HepG2 (cell line): ENCODE results near the gene FITM1. TPM values are rescaled to one million over a fixed set of nuclear protein-coding genes. Genes with fewer than 3 reads are reported as not detected.

Experiments
- DPF2 ChIP-seq: sonication (generic); formaldehyde crosslinking; IDR thresholded peaks from 2 replicates; pipeline ENCODE4 v1.4.0; 2020; ENCODE audit warnings: mild to moderate bottlenecking, low read depth, missing genetic modification reagents, borderline replicate concordance
- NR1H2 ChIP-seq: sonication (generic); formaldehyde crosslinking; IDR thresholded peaks from 2 replicates; pipeline ENCODE4 v1.8.1; 2022; ENCODE audit warnings: low read depth, missing genetic modification reagents, borderline replicate concordance
- SALL2 ChIP-seq: sonication (generic); formaldehyde crosslinking; IDR thresholded peaks from 2 replicates; pipeline ENCODE4 v1.8.1; 2023; ENCODE audit warnings: mild to moderate bottlenecking, missing genetic modification reagents, inconsistent platforms
- SIX4 ChIP-seq: sonication (generic); formaldehyde crosslinking; IDR thresholded peaks from 2 replicates; pipeline ENCODE4 v1.4.0; 2020; ENCODE audit warnings: missing genetic modification reagents
- THYN1 ChIP-seq: sonication (generic); formaldehyde crosslinking; IDR thresholded peaks from 2 replicates; pipeline ENCODE4 v1.8.1; 2023; ENCODE audit warnings: low read depth, mild to moderate bottlenecking, moderate library complexity, missing genetic modification reagents, borderline replicate concordance
- ZNF331 ChIP-seq: sonication (generic); formaldehyde crosslinking; IDR thresholded peaks from 2 replicates; pipeline ENCODE4 v1.4.0; 2020; ENCODE audit warnings: missing genetic modification reagents
- ZNF33A ChIP-seq: sonication (generic); formaldehyde crosslinking; IDR thresholded peaks from 2 replicates; pipeline ENCODE4 v1.5.1; 2020; ENCODE audit warnings: missing genetic modification reagents, mild to moderate bottlenecking, moderate library complexity, borderline replicate concordance
- ZNF382 ChIP-seq: sonication (generic); formaldehyde crosslinking; IDR thresholded peaks from 2 replicates; pipeline ENCODE4 v1.5.0; 2020; ENCODE audit warnings: missing genetic modification reagents, mild to moderate bottlenecking, borderline replicate concordance
- ZNF589 ChIP-seq: sonication (generic); formaldehyde crosslinking; conservative IDR thresholded peaks from 2 replicates; pipeline ENCODE4 v1.8.0; 2022; ENCODE audit warnings: mild to moderate bottlenecking, moderate library complexity, missing genetic modification reagents
- ZNF644 ChIP-seq: IDR thresholded peaks from 2 replicates; pipeline ENCODE4 v1.6.1; 2016; ENCODE audit warnings: low read depth
- ZNF749 ChIP-seq: sonication (generic); formaldehyde crosslinking; IDR thresholded peaks from 2 replicates; pipeline ENCODE4 v1.8.0; 2022; ENCODE audit warnings: mild to moderate bottlenecking, missing genetic modification reagents, moderate library complexity, borderline replicate concordance
- ZSCAN22 ChIP-seq: sonication (generic); formaldehyde crosslinking; IDR thresholded peaks from 2 replicates; pipeline ENCODE4 v1.4.0; 2020; ENCODE audit warnings: mild to moderate bottlenecking, missing genetic modification reagents
- polyA plus RNA-seq, 8 experiments: library from polyadenylated mRNA; depleted of rRNA in 3 of 8; stranded (reverse) in 7 of 8; unstranded in 1 of 8; fragments of >200 nt; fragmentation: Illumina TruSeq in 4 of 8; extraction: Trizol in 4 of 8; gene quantifications; 2 replicates each; pipeline versions ENCODE4 v1.2.1 to v1.2.3, GENCODE V29; 2011 to 2016; ENCODE audit warnings: low read depth in 4 of 8, missing spikeins in 1 of 8, mixed read lengths in 1 of 8; ENCODE audit not compliant: insufficient read depth in 1 of 8
- total RNA-seq, 5 experiments: library from RNA; depleted of rRNA; stranded (reverse); fragments of >200 nt; fragmentation: Illumina TruSeq; extraction: Trizol; gene quantifications; 2 replicates each; pipeline ENCODE4 v1.2.3, GENCODE V29; 2016; ENCODE audit warnings: low read depth in 1 of 5
- TF ChIP-seq, protein P1 (sequence below): sonication (generic); formaldehyde crosslinking; IDR thresholded peaks from 2 replicates; pipeline ENCODE4 v1.4.0; 2020; ENCODE audit warnings: missing genetic modification reagents, borderline replicate concordance
- TF ChIP-seq, protein P2 (sequence below): sonication (generic); formaldehyde crosslinking; IDR thresholded peaks from 2 replicates; pipeline ENCODE4 v1.4.0; 2020; ENCODE audit warnings: missing genetic modification reagents
- TF ChIP-seq, protein P3 (sequence below): IDR thresholded peaks from 2 replicates; pipeline ENCODE4 v1.6.1; 2016; ENCODE audit warnings: low read depth
- TF ChIP-seq, protein P4 (sequence below), 2 experiments: fragments of 450-650 bp in 1 of 2; sonication (generic) in 1 of 2; formaldehyde crosslinking; IDR thresholded peaks; 2 replicates each; pipeline versions ENCODE4 v1.5.0 to v1.8.0; 2020 to 2022; ENCODE audit warnings: mild to moderate bottlenecking in 1 of 2, missing genetic modification reagents in 1 of 2
- TF ChIP-seq, protein P5 (sequence below): sonication (generic); formaldehyde crosslinking; IDR thresholded peaks from 2 replicates; pipeline ENCODE4 v1.5.0; 2020; ENCODE audit warnings: mild to moderate bottlenecking, missing genetic modification reagents, borderline replicate concordance

FITM1 gene
- total and polyA plus RNA-seq, 2 of the 13 experiments (the other 11 are each of a cell fraction or from before 2014, with no cell fraction given), result 2.7 to 5.8 TPM

DNA sequence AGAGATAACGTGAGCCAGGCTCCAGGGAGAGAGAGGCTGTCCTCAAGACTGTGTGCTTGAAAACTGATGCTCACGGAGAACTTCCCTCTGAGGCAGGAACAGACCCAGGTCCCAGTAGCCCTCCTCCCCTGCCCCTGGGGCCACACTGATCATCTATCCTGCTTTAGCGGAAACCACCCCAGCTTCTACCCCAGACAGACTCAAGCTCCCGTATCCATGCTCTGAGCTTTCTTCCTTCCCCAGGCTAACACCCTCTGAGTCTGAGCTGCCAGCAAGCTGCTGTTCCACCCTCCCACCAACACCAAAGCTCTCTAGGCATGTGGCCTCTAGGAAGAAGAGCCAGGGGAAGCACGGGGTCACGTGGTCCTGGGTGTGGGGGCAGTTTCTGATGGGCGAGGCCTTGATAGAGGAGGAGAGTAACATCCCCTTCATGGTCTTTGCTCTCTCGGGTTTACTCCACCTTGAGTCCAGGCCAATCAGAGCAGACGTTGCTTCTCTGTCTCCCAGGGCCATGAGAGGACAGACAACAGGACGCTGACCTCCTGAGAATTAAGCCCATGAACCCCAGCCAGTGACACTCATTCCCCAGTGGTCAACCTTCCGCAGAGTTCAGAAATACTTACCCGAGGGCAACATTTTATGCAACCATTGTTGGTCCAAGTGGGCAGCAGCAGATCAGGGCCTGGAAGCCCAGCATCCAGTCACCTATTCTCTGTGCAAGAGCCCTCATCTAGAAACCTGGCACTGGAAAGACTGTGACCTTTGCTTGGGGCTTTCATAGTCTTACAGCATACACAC lies 35.0 kb upstream of the FITM1 start (continued):
- TF ChIP-seq ZNF382 (CRISPR knock-in tag), result no peak
- peak; percentile 72; the same call in 1 of the 2 replicates for TF ChIP-seq THYN1
- TF ChIP-seq ZNF33A (CRISPR knock-in tag), result no peak
- peak; percentile 94 for TF ChIP-seq SALL2 (CRISPR knock-in tag)
- no peak for TF ChIP-seq ZNF749
- TF ChIP-seq, protein P1, sequence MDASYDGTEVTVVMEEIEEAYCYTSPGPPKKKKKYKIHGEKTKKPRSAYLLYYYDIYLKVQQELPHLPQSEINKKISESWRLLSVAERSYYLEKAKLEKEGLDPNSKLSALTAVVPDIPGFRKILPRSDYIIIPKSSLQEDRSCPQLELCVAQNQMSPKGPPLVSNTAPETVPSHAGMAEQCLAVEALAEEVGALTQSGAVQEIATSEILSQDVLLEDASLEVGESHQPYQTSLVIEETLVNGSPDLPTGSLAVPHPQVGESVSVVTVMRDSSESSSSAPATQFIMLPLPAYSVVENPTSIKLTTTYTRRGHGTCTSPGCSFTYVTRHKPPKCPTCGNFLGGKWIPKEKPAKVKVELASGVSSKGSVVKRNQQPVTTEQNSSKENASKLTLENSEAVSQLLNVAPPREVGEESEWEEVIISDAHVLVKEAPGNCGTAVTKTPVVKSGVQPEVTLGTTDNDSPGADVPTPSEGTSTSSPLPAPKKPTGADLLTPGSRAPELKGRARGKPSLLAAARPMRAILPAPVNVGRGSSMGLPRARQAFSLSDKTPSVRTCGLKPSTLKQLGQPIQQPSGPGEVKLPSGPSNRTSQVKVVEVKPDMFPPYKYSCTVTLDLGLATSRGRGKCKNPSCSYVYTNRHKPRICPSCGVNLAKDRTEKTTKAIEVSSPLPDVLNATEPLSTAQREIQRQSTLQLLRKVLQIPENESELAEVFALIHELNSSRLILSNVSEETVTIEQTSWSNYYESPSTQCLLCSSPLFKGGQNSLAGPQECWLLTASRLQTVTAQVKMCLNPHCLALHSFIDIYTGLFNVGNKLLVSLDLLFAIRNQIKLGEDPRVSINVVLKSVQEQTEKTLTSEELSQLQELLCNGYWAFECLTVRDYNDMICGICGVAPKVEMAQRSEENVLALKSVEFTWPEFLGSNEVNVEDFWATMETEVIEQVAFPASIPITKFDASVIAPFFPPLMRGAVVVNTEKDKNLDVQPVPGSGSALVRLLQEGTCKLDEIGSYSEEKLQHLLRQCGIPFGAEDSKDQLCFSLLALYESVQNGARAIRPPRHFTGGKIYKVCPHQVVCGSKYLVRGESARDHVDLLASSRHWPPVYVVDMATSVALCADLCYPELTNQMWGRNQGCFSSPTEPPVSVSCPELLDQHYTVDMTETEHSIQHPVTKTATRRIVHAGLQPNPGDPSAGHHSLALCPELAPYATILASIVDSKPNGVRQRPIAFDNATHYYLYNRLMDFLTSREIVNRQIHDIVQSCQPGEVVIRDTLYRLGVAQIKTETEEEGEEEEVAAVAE (CRISPR knock-in tag), result peak; percentile 100
- TF ChIP-seq, protein P2, sequence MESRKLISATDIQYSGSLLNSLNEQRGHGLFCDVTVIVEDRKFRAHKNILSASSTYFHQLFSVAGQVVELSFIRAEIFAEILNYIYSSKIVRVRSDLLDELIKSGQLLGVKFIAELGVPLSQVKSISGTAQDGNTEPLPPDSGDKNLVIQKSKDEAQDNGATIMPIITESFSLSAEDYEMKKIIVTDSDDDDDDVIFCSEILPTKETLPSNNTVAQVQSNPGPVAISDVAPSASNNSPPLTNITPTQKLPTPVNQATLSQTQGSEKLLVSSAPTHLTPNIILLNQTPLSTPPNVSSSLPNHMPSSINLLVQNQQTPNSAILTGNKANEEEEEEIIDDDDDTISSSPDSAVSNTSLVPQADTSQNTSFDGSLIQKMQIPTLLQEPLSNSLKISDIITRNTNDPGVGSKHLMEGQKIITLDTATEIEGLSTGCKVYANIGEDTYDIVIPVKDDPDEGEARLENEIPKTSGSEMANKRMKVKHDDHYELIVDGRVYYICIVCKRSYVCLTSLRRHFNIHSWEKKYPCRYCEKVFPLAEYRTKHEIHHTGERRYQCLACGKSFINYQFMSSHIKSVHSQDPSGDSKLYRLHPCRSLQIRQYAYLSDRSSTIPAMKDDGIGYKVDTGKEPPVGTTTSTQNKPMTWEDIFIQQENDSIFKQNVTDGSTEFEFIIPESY (CRISPR knock-in tag), result no peak; the same call in 1 of the 2 replicates
- peak; percentile 57; the same call in 1 of the 2 replicates for TF ChIP-seq ZSCAN22 (CRISPR knock-in tag)
- peak; percentile 97 for TF ChIP-seq ZNF644 (CRISPR knock-in tag)
- TF ChIP-seq, protein P3, sequence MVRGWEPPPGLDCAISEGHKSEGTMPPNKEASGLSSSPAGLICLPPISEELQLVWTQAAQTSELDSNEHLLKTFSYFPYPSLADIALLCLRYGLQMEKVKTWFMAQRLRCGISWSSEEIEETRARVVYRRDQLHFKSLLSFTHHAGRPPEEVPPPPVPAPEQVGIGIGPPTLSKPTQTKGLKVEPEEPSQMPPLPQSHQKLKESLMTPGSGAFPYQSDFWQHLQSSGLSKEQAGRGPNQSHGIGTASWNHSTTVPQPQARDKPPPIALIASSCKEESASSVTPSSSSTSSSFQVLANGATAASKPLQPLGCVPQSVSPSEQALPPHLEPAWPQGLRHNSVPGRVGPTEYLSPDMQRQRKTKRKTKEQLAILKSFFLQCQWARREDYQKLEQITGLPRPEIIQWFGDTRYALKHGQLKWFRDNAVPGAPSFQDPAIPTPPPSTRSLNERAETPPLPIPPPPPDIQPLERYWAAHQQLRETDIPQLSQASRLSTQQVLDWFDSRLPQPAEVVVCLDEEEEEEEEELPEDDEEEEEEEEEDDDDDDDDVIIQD (CRISPR knock-in tag), result peak; percentile 99
- peak; percentile 97 for TF ChIP-seq ZNF331 (CRISPR knock-in tag)
- no peak for TF ChIP-seq ZNF589 (CRISPR knock-in tag)
- peak; percentile 85; the same call in 1 of the 2 replicates for TF ChIP-seq SIX4 (CRISPR knock-in tag)
- TF ChIP-seq, protein P4, sequence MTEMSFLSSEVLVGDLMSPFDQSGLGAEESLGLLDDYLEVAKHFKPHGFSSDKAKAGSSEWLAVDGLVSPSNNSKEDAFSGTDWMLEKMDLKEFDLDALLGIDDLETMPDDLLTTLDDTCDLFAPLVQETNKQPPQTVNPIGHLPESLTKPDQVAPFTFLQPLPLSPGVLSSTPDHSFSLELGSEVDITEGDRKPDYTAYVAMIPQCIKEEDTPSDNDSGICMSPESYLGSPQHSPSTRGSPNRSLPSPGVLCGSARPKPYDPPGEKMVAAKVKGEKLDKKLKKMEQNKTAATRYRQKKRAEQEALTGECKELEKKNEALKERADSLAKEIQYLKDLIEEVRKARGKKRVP (CRISPR knock-in tag; IDR thresholded peaks at IDR 0.05), result peak in 1 of 2 experiments; percentile 71; a peak in 1 of 4 replicates
- TF ChIP-seq DPF2 (CRISPR knock-in tag), result 0 out of 2 replicates have a peak, but pooled peaks have one; percentile 35
- TF ChIP-seq, protein P5, sequence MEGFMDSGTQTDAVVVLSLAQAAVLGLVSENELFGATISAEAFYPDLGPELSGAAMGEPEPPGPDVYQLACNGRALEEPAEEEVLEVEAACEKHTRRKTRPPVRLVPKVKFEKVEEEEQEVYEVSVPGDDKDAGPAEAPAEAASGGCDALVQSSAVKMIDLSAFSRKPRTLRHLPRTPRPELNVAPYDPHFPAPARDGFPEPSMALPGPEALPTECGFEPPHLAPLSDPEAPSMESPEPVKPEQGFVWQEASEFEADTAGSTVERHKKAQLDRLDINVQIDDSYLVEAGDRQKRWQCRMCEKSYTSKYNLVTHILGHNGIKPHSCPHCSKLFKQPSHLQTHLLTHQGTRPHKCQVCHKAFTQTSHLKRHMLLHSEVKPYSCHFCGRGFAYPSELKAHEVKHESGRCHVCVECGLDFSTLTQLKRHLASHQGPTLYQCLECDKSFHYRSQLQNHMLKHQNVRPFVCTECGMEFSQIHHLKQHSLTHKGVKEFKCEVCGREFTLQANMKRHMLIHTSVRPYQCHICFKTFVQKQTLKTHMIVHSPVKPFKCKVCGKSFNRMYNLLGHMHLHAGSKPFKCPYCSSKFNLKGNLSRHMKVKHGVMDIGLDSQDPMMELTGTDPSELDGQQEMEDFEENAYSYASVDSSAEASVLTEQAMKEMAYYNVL (CRISPR knock-in tag), result peak; percentile 96
- no peak for TF ChIP-seq NR1H2
